HG02885 (cell line): ENCODE data around the gene RCN1.
"Not testable (repeated sequence)": the region's sequence is repeated elsewhere in the genome, so short reads cannot be mapped to it uniquely, and the experiment has no call there.

Experiments used
- ATAC-seq: cut with Tn5 transposase; IDR thresholded peaks from one replicate; pipeline ENCODE4 v1.9.1; 2021; ENCODE audit warnings: mild to moderate bottlenecking; ENCODE audit not compliant: unreplicated experiment, poor library complexity

Gene RCN1

GRCh38 chr11:32109138-32109537 lies 18.3 kb downstream of the RCN1 start:
- no peak for ATAC-seq

- no peak for ATAC-seq
Observed at GRCh38 chr11:32109592-32109991, 18.7 kb downstream of the RCN1 start.

- ATAC-seq = no peak
Observed at GRCh38 chr11:32110795-32111194, 19.9 kb downstream of the RCN1 start.

DNA sequence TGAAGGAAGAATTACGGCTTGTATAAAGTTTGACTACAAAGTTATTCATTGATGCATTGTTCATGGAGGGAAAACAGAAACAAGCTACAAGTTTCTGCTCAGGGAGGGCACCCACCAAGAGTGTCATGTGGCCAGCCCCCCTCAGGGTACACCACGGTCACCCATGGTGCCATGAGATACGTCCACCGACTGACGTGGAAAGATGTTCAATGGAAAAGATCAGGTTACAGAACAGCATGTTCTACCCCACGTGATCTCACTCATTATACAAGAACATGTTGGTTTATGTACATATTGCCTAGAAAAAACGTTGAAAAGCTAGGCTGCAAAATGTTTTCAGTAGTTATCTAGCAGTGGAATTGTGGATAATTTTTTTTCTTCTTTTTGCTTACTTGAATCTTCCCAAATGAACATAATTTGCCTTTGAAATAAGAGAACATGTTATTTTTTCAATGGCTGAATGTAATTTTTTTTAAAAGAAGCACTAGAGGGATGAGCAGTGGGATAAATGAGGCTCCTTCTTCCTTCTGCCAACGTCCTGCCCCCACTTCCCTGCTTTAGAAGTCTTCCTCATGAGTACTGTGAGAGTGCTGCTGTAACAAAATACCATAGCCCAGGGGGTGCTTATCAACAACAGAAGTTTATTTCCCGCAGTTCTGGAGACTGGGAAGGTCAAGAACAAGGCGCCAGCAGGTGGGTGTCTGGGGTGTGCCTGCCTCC lies 22.5 kb downstream of the RCN1 start:
- ATAC-seq = no peak

GRCh38 chr11:32113920-32114203 lies 23.0 kb downstream of the RCN1 start:
- no peak for ATAC-seq

GRCh38 chr11:32115446-32115845 lies 24.6 kb downstream of the RCN1 start:
- no peak for ATAC-seq

- ATAC-seq = no peak
Observed at GRCh38 chr11:32116668-32117067, 25.8 kb downstream of the RCN1 start.

DNA sequence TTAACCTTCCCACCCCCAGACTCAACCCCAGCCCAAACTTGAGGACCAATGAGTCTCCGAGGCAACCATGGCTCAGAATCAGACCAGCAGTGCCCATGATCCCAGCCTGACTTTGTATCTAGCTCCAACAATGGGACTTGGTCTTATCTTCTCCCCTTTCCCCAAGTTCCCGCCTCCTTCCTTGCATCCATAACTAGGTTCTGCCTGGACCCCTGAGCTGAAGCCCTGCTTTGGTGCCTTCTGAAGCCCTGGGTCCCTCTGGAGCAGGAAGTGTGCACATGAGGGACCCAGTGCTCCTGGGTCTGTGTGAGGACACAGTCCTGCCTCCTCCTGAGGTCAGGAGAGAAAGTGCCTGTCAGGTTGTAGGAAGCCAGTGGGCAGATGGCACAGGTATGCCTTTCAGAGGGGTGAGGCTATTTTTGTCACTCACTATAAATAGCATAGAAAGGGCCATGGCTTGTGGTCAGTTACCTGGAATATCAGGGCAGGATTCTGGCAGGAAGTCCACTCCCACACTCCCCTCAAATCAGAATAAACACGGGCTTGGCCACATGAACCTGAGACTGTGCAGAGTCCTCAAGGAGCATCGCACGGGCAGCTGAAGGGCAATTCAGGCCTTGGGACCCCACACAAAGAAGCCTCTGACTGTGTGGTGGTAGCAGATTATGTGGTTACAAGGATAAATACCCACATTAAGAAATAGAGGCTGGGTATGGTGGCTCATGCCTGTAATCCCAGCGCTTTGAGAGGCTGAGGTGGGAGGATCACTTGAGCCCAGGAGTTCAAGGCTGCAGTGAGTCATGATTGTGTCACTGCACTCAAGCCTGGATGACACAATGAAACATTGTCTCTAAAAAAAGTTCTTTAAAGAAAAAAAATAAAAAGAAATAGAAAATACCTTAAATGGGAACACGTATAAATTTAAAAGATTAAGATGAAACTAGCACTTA lies 27.4 kb downstream of the RCN1 start:
- ATAC-seq = no peak

DNA sequence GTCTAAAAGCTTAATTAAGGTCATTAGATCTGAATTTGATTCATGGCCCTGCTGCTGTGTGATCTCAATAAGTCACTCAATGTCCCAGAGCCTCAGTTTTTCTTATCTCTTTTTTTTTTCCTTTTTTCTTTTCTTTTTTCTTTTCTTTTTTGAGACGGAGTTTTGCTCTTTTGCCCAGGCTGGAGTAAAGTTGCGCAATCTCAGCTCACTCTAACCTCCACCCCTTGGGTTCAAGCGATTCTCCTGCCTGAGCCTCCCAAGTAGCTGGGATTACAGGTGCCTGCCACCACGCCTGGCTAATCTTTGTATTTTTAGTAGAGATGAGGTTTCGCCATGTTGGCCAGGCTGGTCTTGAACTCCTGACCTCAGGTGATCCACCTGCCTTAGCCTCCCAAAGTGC lies 28.3 kb downstream of the RCN1 start:
- not testable (repeated sequence) for ATAC-seq

GRCh38 chr11:32121012-32121411 lies 30.1 kb downstream of the RCN1 start:
- peak; percentile 62 for ATAC-seq

- no peak for ATAC-seq
Observed at GRCh38 chr11:32122200-32122599, 31.3 kb downstream of the RCN1 start.

DNA sequence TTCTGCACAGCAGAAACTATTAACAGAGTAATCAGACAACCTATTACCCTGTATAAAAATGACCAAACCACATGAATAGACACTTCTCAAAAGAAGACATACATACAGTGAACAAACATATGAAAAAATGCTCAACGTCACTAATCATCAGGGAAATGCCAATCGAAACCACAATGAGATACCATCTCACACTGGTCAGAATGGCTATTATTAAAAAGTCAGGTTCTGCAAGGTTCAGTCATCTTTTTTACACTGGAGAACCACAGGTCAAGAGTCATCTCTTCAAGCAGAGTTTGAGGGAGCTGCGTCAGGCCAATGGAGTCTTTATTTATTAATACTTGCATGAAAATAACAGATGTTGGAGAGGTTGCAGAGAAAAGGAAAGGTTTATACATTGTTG lies 40.4 kb downstream of the RCN1 start:
- ATAC-seq = no peak

GRCh38 chr11:32136657-32137056 lies 45.8 kb downstream of the RCN1 start:
- ATAC-seq = no peak

DNA sequence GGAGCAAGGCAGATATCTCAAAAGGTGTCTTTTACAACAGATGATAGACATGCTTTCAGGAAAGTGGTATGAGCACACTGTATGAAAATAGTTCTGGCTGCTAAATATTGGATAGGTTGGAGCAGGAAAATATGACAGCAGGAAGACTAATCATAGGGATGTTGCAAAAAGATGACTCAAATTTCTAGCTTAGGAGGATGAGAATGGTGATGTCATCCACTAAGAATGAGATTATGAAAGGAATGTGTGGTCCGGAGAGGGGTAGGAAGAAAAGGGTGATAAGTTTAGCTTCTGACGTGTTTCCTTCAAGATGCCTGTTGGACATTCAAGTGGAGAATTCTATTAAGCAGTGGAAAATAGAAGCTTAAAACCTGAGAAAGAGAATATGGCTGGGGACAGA lies 46.4 kb downstream of the RCN1 start:
- no peak for ATAC-seq

DNA sequence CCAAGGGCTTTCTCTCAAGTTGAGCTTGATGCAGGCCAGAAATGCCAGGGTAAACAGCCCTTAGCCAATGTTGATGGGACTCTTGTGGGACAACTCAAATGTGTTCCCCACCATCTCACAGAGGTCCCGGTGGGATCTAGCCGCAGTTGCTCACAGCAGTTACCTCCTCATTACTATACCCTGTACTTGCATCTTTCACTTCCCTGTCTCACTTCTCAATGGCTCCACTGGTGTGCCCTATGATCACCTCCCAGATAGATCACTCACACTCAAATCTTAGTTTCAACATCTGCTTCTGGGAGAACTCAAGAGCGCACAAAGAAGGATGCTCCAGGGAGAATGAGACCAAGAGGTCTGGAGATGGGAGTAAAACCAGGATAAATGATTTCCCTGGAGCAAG lies 47.0 kb downstream of the RCN1 start:
- no peak for ATAC-seq

GRCh38 chr11:32138902-32139301 lies 48.0 kb downstream of the RCN1 start:
- no peak for ATAC-seq

- no peak for ATAC-seq
Observed at GRCh38 chr11:32139896-32140520, 49.1 kb downstream of the RCN1 start.

DNA sequence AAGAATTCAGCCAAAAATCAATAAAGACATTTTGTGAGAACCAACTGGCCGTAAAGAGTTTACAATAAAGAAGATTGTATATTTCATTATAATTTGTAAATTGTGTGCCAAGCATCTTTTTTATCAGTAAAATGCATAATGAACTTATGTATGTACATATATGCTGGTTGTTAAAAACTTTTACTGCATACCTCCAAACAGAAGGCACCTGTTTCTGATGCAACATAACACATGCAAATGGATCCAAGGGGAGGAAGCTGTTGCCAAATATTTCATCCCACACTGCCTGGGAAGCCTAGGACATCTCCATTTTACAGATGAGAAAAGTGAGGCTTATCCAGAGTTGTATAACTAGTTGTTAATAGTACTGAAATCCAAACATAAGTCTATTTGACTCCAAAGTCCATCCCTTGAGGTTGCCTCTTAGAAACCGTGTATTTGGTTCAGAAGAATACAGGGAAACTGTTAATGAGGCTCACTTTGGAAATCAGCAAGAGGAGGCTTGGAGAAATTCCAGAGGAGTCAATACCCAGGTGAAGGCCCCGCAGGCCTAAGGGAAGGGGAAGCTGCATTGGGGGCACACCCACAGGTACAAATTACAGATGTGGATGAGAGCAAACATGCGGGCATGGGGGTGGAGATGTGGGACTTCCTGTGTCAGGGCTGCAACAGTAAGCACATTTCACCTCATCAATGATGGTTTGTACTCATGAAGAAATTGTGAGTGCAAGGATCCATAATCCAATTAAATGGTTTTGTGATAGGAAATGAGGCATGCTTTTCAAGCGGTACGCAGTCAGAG lies 51.1 kb downstream of the RCN1 start:
- ATAC-seq = no peak

GRCh38 chr11:32143378-32143777 lies 52.5 kb downstream of the RCN1 start:
- ATAC-seq = no peak

- ATAC-seq = no peak
Observed at GRCh38 chr11:32145282-32145681, 54.4 kb downstream of the RCN1 start.

DNA sequence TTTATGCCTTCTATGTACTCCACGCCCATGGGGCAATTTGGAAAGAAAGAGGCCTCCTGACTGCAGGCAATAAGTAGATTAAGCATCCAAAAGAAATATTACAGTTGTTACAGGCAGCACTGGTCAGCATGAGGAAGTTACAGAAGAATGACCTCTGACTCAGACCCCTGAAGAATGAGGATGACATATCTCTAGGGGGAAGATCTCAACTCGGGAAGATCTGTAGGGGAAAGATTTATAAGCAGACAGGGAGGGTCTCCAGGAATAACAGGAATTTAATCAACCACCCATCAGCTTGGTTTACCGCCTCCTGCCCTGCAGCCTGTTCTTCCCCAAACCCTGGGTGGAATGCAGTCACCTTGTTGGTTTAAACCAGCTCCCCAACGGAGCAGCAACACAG lies 58.0 kb downstream of the RCN1 start:
- ATAC-seq = no peak
